Measurements from ENCODE around the gene DNAH14.
"Not testable (repeated sequence)": the region's sequence is repeated elsewhere in the genome, so short reads cannot be mapped to it uniquely, and the experiment has no call there.

The DNAH14 gene

GRCh38 chr1:225159793-225160192, 230.3 kb downstream of the DNAH14 start:
- no peak for DNase-seq

- not testable (repeated sequence) for DNase-seq
Measured at GRCh38 chr1:225177409-225177808, 247.9 kb downstream of the DNAH14 start.

GRCh38 chr1:225179686-225180085, 250.2 kb downstream of the DNAH14 start:
- no peak for DNase-seq

- no peak for DNase-seq
Measured at GRCh38 chr1:225182716-225183115, 253.2 kb downstream of the DNAH14 start.

- no peak for DNase-seq
Measured at GRCh38 chr1:225191199-225191753, 261.8 kb downstream of the DNAH14 start.

- no peak for DNase-seq
Measured at GRCh38 chr1:225201447-225201846, 272.0 kb downstream of the DNAH14 start.

- DNase-seq = no peak
Measured at GRCh38 chr1:225207791-225208190, 278.3 kb downstream of the DNAH14 start.

- no peak for DNase-seq
Measured at GRCh38 chr1:225209153-225209552, 279.7 kb downstream of the DNAH14 start.

- not testable (repeated sequence) for DNase-seq
Measured at GRCh38 chr1:225210180-225210579, 280.7 kb downstream of the DNAH14 start.

- DNase-seq = not testable (repeated sequence)
Measured at GRCh38 chr1:225211694-225212442, 282.4 kb downstream of the DNAH14 start.

- no peak for DNase-seq
Measured at GRCh38 chr1:225224287-225224686, 294.8 kb downstream of the DNAH14 start.

- DNase-seq = no peak
Measured at GRCh38 chr1:225225681-225226080, 296.2 kb downstream of the DNAH14 start.

- no peak for DNase-seq
Measured at GRCh38 chr1:225228871-225229303, 299.4 kb downstream of the DNAH14 start.

- DNase-seq = not testable (repeated sequence)
Measured at GRCh38 chr1:225229429-225229828, 300.0 kb downstream of the DNAH14 start.

GRCh38 chr1:225230483-225230882, 301.0 kb downstream of the DNAH14 start:
- DNase-seq = no peak

- DNase-seq = not testable (repeated sequence)
Measured at GRCh38 chr1:225232930-225233329, 303.5 kb downstream of the DNAH14 start.

- no peak for DNase-seq
Measured at GRCh38 chr1:225242611-225243010, 313.1 kb downstream of the DNAH14 start.

- no peak for DNase-seq
Measured at GRCh38 chr1:225250432-225250831, 321.0 kb downstream of the DNAH14 start.

GRCh38 chr1:225253173-225253572, 323.7 kb downstream of the DNAH14 start:
- no peak for DNase-seq

- DNase-seq = no peak
Measured at GRCh38 chr1:225253784-225254183, 324.3 kb downstream of the DNAH14 start.

GRCh38 chr1:225254676-225255075, 325.2 kb downstream of the DNAH14 start:
- no peak for DNase-seq

- DNase-seq = no peak
Measured at GRCh38 chr1:225257081-225257480, 327.6 kb downstream of the DNAH14 start.

- no peak for DNase-seq
Measured at GRCh38 chr1:225258811-225259210, 329.3 kb downstream of the DNAH14 start.

GRCh38 chr1:225259542-225259941, 330.1 kb downstream of the DNAH14 start:
- no peak for DNase-seq

- DNase-seq = no peak
Measured at GRCh38 chr1:225260319-225260718, 330.8 kb downstream of the DNAH14 start.

All from NCI-H774 (cell line).